ENCODE results near the gene PPP2R3B. TPM values are rescaled to one million over a fixed set of nuclear protein-coding genes. Genes with fewer than 3 reads are reported as not detected.
"Not testable (repeated sequence)": the region's sequence is repeated elsewhere in the genome, so short reads cannot be mapped to it uniquely, and the experiment has no call there.

Gene PPP2R3B
- polyA plus RNA-seq, 1 donor (not counting 4 experiments of a cell fraction or from before 2014, with no cell fraction given), result 6.6 TPM

- no peak for DNase-seq (ENCODE audit: low read depth, low spot score)
- dilution Hi-C loops (cut with MboI; ENCODE audit: extremely low pct_ligation_motif_present, low sequenced_read_pairs), result no loop called here
- no peak for FAIRE-seq
- no peak overlapping the region for H3K9ac ChIP-seq (ENCODE audit: control insufficient read depth, extremely low read depth, insufficient read depth, low read length)
- TF ChIP-seq EZH2 (IDR thresholded peaks at IDR 0.05; ENCODE audit: low read length) (no peak), CTCF (optimal IDR thresholded peaks at IDR 0.05 in 1 of 3, IDR thresholded peaks at IDR 0.05 in 1 of 3, conservative IDR thresholded peaks at IDR 0.05 in 1 of 3; ENCODE audit: extremely low read depth in 1 of 3, insufficient read depth in 2 of 3, low read length in 3 of 3) (no peak)
- H3K4me3 ChIP-seq (ENCODE audit: control insufficient read depth in 2 of 3, extremely low read depth in 1 of 3, insufficient read depth in 2 of 3, low read depth in 1 of 3, low read length in 3 of 3), result no peak overlapping the region
- no peaks in the 10 kb centered on the region for H3K79me2 ChIP-seq (ENCODE audit: control insufficient read depth, insufficient read depth, low read length)
- H3K9me1 ChIP-seq (ENCODE audit: control insufficient read depth, extremely low read depth, insufficient read depth, low read length), result no peaks in the 10 kb centered on the region
- no peaks in the 10 kb centered on the region for H3K36me3 ChIP-seq (ENCODE audit: control insufficient read depth in 2 of 2, extremely low read depth in 1 of 2, insufficient read depth in 2 of 2, low read length in 2 of 2)
- H2AFZ ChIP-seq (ENCODE audit: control insufficient read depth, low read length), result no peak overlapping the region
- H3K9me3 ChIP-seq (ENCODE audit: control insufficient read depth, low read depth, low read length), result peaks cover 5% of the 10 kb centered on the region
- no peaks in the 10 kb centered on the region for H3K27me3 ChIP-seq (ENCODE audit: control insufficient read depth, extremely low read depth, insufficient read depth, low read length)
- H3K4me2 ChIP-seq (ENCODE audit: control insufficient read depth, extremely low read depth, insufficient read depth, low read depth, low read length), result no peak overlapping the region
- H3K27ac ChIP-seq (ENCODE audit: control insufficient read depth, insufficient read depth, low read length), result no peak overlapping the region
- H3K4me1 ChIP-seq (ENCODE audit: control insufficient read depth, extremely low read depth, insufficient read depth, low read length), result no peaks in the 10 kb centered on the region
- H4K20me1 ChIP-seq (ENCODE audit: control insufficient read depth, extremely low read depth, insufficient read depth, low read length), result no peaks in the 10 kb centered on the region
Measured at GRCh38 chrX:418927-419729, 32.4 kb upstream of the PPP2R3B start.

GRCh38 chrX:415498-415897, 28.8 kb upstream of the PPP2R3B start:
- H4K20me1 ChIP-seq (ENCODE audit: control insufficient read depth, extremely low read depth, insufficient read depth, low read length); H3K9ac ChIP-seq (ENCODE audit: control insufficient read depth, extremely low read depth, insufficient read depth, low read length); H3K4me3 ChIP-seq (ENCODE audit: control insufficient read depth in 2 of 3, extremely low read depth in 1 of 3, insufficient read depth in 2 of 3, low read depth in 1 of 3, low read length in 3 of 3); H3K4me2 ChIP-seq (ENCODE audit: control insufficient read depth, extremely low read depth, insufficient read depth, low read depth, low read length); H3K9me1 ChIP-seq (ENCODE audit: control insufficient read depth, extremely low read depth, insufficient read depth, low read length); H3K79me2 ChIP-seq (ENCODE audit: control insufficient read depth, insufficient read depth, low read length); H3K9me3 ChIP-seq (ENCODE audit: control insufficient read depth, low read depth, low read length); DNase-seq (ENCODE audit: low read depth, low spot score); H3K36me3 ChIP-seq (ENCODE audit: control insufficient read depth in 2 of 2, extremely low read depth in 1 of 2, insufficient read depth in 2 of 2, low read length in 2 of 2); H2AFZ ChIP-seq (ENCODE audit: control insufficient read depth, low read length); FAIRE-seq; H3K4me1 ChIP-seq (ENCODE audit: control insufficient read depth, extremely low read depth, insufficient read depth, low read length); H3K27ac ChIP-seq (ENCODE audit: control insufficient read depth, insufficient read depth, low read length); dilution Hi-C loops (cut with MboI; ENCODE audit: extremely low pct_ligation_motif_present, low sequenced_read_pairs); H3K27me3 ChIP-seq (ENCODE audit: control insufficient read depth, extremely low read depth, insufficient read depth, low read length): not testable (repeated sequence)
